Measurements from ENCODE around the gene EMILIN2. TPM values are rescaled to one million over a fixed set of nuclear protein-coding genes. Genes with fewer than 3 reads are reported as not detected.

Gene EMILIN2
- total RNA-seq (2021) (0.07 TPM in 1 of 2 replicates, not detected in the other), Bru-seq, nascent RNA (percentile 1 among the genes with signal in this experiment), BruChase-seq, experiment 1, labeled RNA remaining after a 2-hour chase (percentile 9 among the genes with signal in this experiment), BruChase-seq, experiment 2, labeled RNA remaining after a 6-hour chase (percentile 7 among the genes with signal in this experiment)
- long read RNA-seq, result 0 reads

- H3K27ac ChIP-seq, result no peak within 1 kb of the TSS
- DNase-seq, result peak in 1 of 2 experiments; percentile 10
- no peaks in the 10 kb centered on the region for H3K36me3 ChIP-seq (ENCODE audit: low read depth)
- H3K9me3 ChIP-seq (ENCODE audit: insufficient read depth, low read depth), result no peaks in the 10 kb centered on the region
- H3K9me2 ChIP-seq (ENCODE audit: insufficient read depth), result no peaks in the 10 kb centered on the region
- H2AFZ ChIP-seq, result peak within 1 kb of the TSS; percentile 84
- peak within 1 kb of the TSS; percentile 85 for H3K4me2 ChIP-seq
- BruUV-seq (replicated peaks), result no TSS peak
- POLR2A ChIA-PET (ENCODE audit: unreplicated experiment), result no interaction called here
- H4K20me1 ChIP-seq (ENCODE audit: insufficient read depth), result no peaks in the 10 kb centered on the region
- H3K27me3 ChIP-seq (ENCODE audit: insufficient read depth, low read depth), result peaks cover 42% of the 10 kb centered on the region
- TF ChIP-seq EZH2 (IDR thresholded peaks at IDR 0.05; ENCODE audit: low read depth), result 0 out of 2 replicates have a peak, but pooled peaks have one; percentile 48
- no peak for TF ChIP-seq CTCF (conservative IDR thresholded peaks at IDR 0.05)
- H3K4me1 ChIP-seq (replicated peaks; ENCODE audit: insufficient read depth), result 0 out of 2 replicates have a peak, but pooled peaks cover 8% of the 10 kb centered on the region
- H3K4me3 ChIP-seq, result peak within 1 kb of the TSS; percentile 58
- intact Hi-C loops (cut with micrococcal nuclease; ENCODE audit: unreplicated experiment), result no loop called here
- CTCF ChIA-PET, result no interaction called here
- H3F3A ChIP-seq (ENCODE audit: insufficient read depth, low read depth), result no peaks in the 10 kb centered on the region
- no peaks in the 10 kb centered on the region for H3K79me2 ChIP-seq (ENCODE audit: low read depth)
Observed at GRCh38 chr18:2846636-2847316, at the start of gene EMILIN2. Gene EMILIN2, plus strand, starts transcription at chr18:2847006. Its CDS starts 183 bp downstream, at chr18:2847189.

DNA sequence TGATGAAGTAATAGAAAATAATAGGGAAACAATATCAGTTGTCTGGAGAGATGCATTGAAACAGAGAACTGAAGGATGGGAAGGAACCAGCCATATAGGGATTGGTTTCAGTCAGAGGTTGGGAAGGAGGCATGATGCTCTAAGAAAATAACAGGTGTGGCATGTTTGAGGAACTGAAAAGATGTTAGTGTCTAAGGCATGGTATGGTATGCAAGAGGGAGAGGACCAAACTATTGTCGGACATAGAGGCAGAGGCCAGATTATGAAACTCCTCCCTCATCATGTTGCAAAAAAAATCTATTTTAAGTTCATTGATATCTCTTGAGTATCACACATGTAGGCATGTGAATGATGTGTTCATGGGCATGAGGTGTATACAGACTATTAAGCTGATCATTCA is 48.9 kb upstream of the EMILIN2 start:
- no peaks in the 10 kb centered on the region for H3K4me1 ChIP-seq (replicated peaks; ENCODE audit: insufficient read depth)
- no peak overlapping the region for H2AFZ ChIP-seq
- H3K9me2 ChIP-seq (ENCODE audit: insufficient read depth), result no peaks in the 10 kb centered on the region
- ChIA-PET CTCF (no interaction called here), POLR2A (ENCODE audit: unreplicated experiment) (no interaction called here)
- H4K20me1 ChIP-seq (ENCODE audit: insufficient read depth), result no peaks in the 10 kb centered on the region; the same call in 1 of the 2 replicates
- no peak overlapping the region for H3K4me3 ChIP-seq
- DNase-seq, result no peak
- H3K4me2 ChIP-seq, result no peak overlapping the region
- no peaks in the 10 kb centered on the region for H3K9me3 ChIP-seq (ENCODE audit: insufficient read depth, low read depth)
- no peak overlapping the region for H3K27ac ChIP-seq
- no peaks in the 10 kb centered on the region for H3K79me2 ChIP-seq (ENCODE audit: low read depth)
- no TSS peak for BruUV-seq (replicated peaks)
- H3K36me3 ChIP-seq (ENCODE audit: low read depth), result peaks cover 27% of the 10 kb centered on the region
- H3K27me3 ChIP-seq (ENCODE audit: insufficient read depth, low read depth), result no peaks in the 10 kb centered on the region
- no peak for TF ChIP-seq CTCF (conservative IDR thresholded peaks at IDR 0.05)
- no peak for TF ChIP-seq EZH2 (IDR thresholded peaks at IDR 0.05; ENCODE audit: low read depth)
- intact Hi-C loops (cut with micrococcal nuclease; ENCODE audit: unreplicated experiment), result no loop called here
- H3F3A ChIP-seq (ENCODE audit: insufficient read depth, low read depth), result peaks cover 9% of the 10 kb centered on the region; the same call in 1 of the 2 replicates

DNA sequence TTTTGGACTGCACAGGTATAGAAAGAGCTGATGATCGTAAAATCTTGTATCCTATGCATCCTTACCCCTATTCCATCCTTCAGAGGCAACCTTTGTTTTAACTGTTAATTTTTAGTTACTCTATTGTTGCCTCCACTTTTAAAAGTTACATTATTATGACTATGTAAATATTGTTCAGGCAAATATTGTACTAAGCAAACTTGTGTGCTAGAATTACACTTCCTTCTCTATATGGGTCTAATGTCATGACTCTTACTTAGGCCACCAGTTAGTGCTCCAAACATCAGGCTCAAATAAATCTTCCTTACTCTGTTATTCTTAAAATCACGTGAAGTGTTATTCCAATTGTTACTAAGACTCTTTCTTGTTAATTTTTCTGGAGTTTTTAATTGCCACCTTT is 47.4 kb upstream of the EMILIN2 start:
- Histone ChIP-seq H3K9me3 (ENCODE audit: insufficient read depth, low read depth) (no peaks in the 10 kb centered on the region), H3K27ac (no peak overlapping the region), H3K36me3 (ENCODE audit: low read depth) (peaks cover 32% of the 10 kb centered on the region), H3F3A (ENCODE audit: insufficient read depth, low read depth) (peaks cover 14% of the 10 kb centered on the region; the same call in 1 of the 2 replicates), H4K20me1 (ENCODE audit: insufficient read depth) (no peaks in the 10 kb centered on the region; the same call in 1 of the 2 replicates), H3K9me2 (ENCODE audit: insufficient read depth) (no peaks in the 10 kb centered on the region; the same call in 1 of the 2 replicates), H3K4me1 (replicated peaks; ENCODE audit: insufficient read depth) (no peaks in the 10 kb centered on the region), H3K4me3 (no peak overlapping the region), H3K79me2 (ENCODE audit: low read depth) (no peaks in the 10 kb centered on the region), H3K27me3 (ENCODE audit: insufficient read depth, low read depth) (no peaks in the 10 kb centered on the region), H3K4me2 (no peak overlapping the region), H2AFZ (no peak overlapping the region)
- intact Hi-C loops (cut with micrococcal nuclease; ENCODE audit: unreplicated experiment), result no loop called here
- TF ChIP-seq CTCF (conservative IDR thresholded peaks at IDR 0.05) (no peak), EZH2 (IDR thresholded peaks at IDR 0.05; ENCODE audit: low read depth) (no peak)
- CTCF ChIA-PET, result no interaction called here
- DNase-seq, result no peak
- POLR2A ChIA-PET (ENCODE audit: unreplicated experiment), result no interaction called here
- no TSS peak for BruUV-seq (replicated peaks)

Measured in PC-9 (cell line).